Caco-2 (cell line): Measurements from ENCODE around the gene GINS1. TPM values are rescaled to one million over a fixed set of nuclear protein-coding genes. Genes with fewer than 3 reads are reported as not detected.

Experiments
- BruUV-seq: library from RNA; stranded (reverse); fragments of 400-500 nt; replicated peaks from 2 replicates; lab custom pipeline; 2021; lab: Mats Ljungman, UMichigan
- CTCF ChIA-PET: fragments of 300-600 bp; sonication (Branson Sonifier 250); formaldehyde crosslinking; loops from one replicate; lab custom pipeline; 2022; ENCODE audit warnings: antibody characterized with exemption; lab: Charles Lee
- POLR2A ChIA-PET: fragments of 300-600 bp; sonication (Branson Sonifier 250); formaldehyde crosslinking; loops from one replicate; lab custom pipeline; 2022; ENCODE audit warnings: antibody characterized with exemption; lab: Charles Lee
- DNase-seq, 2 experiments: peaks; one replicate each; pipeline versions ENCODE4 v3.0.0 to v3.0.0-alpha.2; 2020 to 2022
- H3K27me3 ChIP-seq: replicated peaks from 2 replicates; pipeline ENCODE4 v1.6.0; 2011; ENCODE audit warnings: low read length; ENCODE audit not compliant: control insufficient read depth, insufficient read depth
- H3K36me3 ChIP-seq: 2 replicates; pipeline ENCODE4 v1.5.1; 2011; ENCODE audit warnings: low read length; ENCODE audit not compliant: control insufficient read depth, insufficient read depth
- H3K4me1 ChIP-seq: fragments of 250-450 bp; sonication (Bioruptor Pico); 2 replicates; pipeline ENCODE4 v1.5.1; 2020; ENCODE audit warnings: mild to moderate bottlenecking
- H3K4me3 ChIP-seq: 2 replicates; pipeline ENCODE4 v1.5.1; 2011; ENCODE audit warnings: low read depth, mild to moderate bottlenecking, control low read depth, low read length
- H3K9me3 ChIP-seq: fragments of 250-450 bp; sonication (Bioruptor Pico); 2 replicates; pipeline ENCODE4 v1.5.1; 2020; ENCODE audit warnings: mild to moderate bottlenecking, moderate library complexity
- H3K27ac Mint-ChIP-seq: one replicate; pipeline ENCODE4 v1.8.0; 2022; ENCODE audit warnings: mixed read lengths; ENCODE audit not compliant: unreplicated experiment
- H3K27me3 Mint-ChIP-seq: one replicate; pipeline ENCODE4 v1.8.0; 2022; ENCODE audit warnings: mixed read lengths; ENCODE audit not compliant: insufficient read depth, unreplicated experiment
- H3K36me3 Mint-ChIP-seq: one replicate; pipeline ENCODE4 v1.8.0; 2022; ENCODE audit warnings: mild to moderate bottlenecking, mixed read lengths; ENCODE audit not compliant: insufficient read depth, unreplicated experiment
- H3K4me1 Mint-ChIP-seq: one replicate; pipeline ENCODE4 v1.8.0; 2022; ENCODE audit warnings: low read depth, mixed read lengths; ENCODE audit not compliant: unreplicated experiment
- H3K4me3 Mint-ChIP-seq: one replicate; pipeline ENCODE4 v1.8.0; 2022; ENCODE audit warnings: mild to moderate bottlenecking, moderate library complexity, mixed read lengths; ENCODE audit not compliant: unreplicated experiment
- H3K9me3 Mint-ChIP-seq: one replicate; pipeline ENCODE4 v1.8.0; 2022; ENCODE audit warnings: mixed read lengths; ENCODE audit not compliant: unreplicated experiment
- intact Hi-C: fragments of 100-400 bp; cut with micrococcal nuclease; formaldehyde crosslinking; loops from one replicate; pipeline ENCODE4 v1.10.0; 2022; ENCODE audit not compliant: unreplicated experiment
- total RNA-seq: library from RNA; stranded (reverse); gene quantifications from 2 replicates; pipeline ENCODE4 v1.2.3, GENCODE V29; 2022
- TF ChIP-seq, protein P1 (sequence below), 2 experiments: fragments of 200-600 bp in 1 of 2; IDR thresholded peaks; 1 replicate in 1 of 2; 2 replicates in 1 of 2; pipeline versions ENCODE4 v1.5.1 to v1.8.0; 2011 to 2022; ENCODE audit warnings: antibody characterized with exemption in 1 of 2, control low read depth in 1 of 2, inconsistent platforms in 1 of 2, low read depth in 1 of 2, low read length in 1 of 2, mild to moderate bottlenecking in 1 of 2, moderate library complexity in 1 of 2; ENCODE audit not compliant: insufficient read depth in 1 of 2, severe bottlenecking in 1 of 2, unreplicated experiment in 1 of 2

Gene GINS1
- total RNA-seq, 1 experiment from 2014 or later = 50.9 TPM

DNA sequence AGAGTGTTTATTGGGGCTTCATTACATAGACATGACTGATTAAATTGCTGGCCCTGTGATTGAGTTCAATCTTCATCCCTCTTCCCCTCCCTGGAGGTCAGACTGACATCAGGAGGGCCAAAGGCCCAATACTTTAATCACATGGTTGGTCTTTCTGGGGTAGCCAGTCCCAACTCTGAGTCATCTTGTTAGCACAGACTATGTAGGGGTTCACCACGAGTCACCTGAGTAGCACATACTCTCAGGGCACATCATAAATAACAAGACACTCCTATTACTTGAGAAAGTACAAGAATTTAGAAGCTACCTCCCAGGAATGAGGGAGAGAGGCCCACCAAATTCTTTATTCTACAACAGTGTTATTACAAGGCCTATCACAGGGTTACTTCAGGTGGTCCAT is 11.3 kb downstream of the GINS1 start:
- TF ChIP-seq, protein P1, sequence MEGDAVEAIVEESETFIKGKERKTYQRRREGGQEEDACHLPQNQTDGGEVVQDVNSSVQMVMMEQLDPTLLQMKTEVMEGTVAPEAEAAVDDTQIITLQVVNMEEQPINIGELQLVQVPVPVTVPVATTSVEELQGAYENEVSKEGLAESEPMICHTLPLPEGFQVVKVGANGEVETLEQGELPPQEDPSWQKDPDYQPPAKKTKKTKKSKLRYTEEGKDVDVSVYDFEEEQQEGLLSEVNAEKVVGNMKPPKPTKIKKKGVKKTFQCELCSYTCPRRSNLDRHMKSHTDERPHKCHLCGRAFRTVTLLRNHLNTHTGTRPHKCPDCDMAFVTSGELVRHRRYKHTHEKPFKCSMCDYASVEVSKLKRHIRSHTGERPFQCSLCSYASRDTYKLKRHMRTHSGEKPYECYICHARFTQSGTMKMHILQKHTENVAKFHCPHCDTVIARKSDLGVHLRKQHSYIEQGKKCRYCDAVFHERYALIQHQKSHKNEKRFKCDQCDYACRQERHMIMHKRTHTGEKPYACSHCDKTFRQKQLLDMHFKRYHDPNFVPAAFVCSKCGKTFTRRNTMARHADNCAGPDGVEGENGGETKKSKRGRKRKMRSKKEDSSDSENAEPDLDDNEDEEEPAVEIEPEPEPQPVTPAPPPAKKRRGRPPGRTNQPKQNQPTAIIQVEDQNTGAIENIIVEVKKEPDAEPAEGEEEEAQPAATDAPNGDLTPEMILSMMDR (IDR thresholded peaks at IDR 0.05; ENCODE audit: insufficient read depth in 1 of 2, low read depth in 1 of 2, low read length in 1 of 2, severe bottlenecking in 1 of 2, unreplicated experiment in 1 of 2) = no peak
- Mint-ChIP-seq H3K9me3 (no peaks in the 10 kb centered on the region), H3K27me3 (no peaks in the 10 kb centered on the region), H3K36me3 (peaks cover 62% of the 10 kb centered on the region), H3K27ac (no peak overlapping the region), H3K4me3 (no peak overlapping the region), H3K4me1 (no peaks in the 10 kb centered on the region)
- H3K4me1 ChIP-seq = peaks cover 7% of the 10 kb centered on the region; the same call in 1 of the 2 replicates
- peaks cover 3% of the 10 kb centered on the region; the same call in 1 of the 2 replicates for H3K36me3 ChIP-seq
- no peak overlapping the region for H3K4me3 ChIP-seq
- ChIA-PET POLR2A (no interaction called here), CTCF (interaction anchor here (1.2 kb wide), 1 partner anchor 28 kb away, joined by 6 read pairs; the partner anchor contains the start of gene ABHD12)
- intact Hi-C loops = no loop called here
- no peaks in the 10 kb centered on the region for H3K9me3 ChIP-seq
- no peaks in the 10 kb centered on the region for H3K27me3 ChIP-seq
- DNase-seq = no peak
- BruUV-seq = no TSS peak

DNA sequence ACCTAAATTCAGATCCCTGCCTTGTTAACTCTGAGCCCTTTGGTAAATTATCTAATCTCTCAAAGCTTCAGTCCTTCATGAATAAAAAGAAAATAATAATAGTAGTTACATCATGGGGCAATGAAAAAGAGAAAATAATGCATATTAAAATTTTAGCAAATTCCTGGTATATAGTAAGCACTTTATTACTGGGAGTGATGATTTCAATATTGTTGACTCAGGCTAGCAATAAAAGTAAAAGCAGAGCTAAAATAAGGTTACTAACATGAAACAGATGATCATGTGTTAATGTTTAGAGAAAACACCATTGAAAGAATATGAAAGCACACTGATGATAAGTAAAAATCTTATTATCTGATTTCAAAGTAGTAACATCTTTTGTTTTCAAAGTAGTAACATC is 13.6 kb downstream of the GINS1 start:
- Mint-ChIP-seq H3K36me3 (peaks cover 63% of the 10 kb centered on the region), H3K27me3 (no peaks in the 10 kb centered on the region), H3K9me3 (no peaks in the 10 kb centered on the region), H3K4me3 (no peak overlapping the region), H3K4me1 (no peaks in the 10 kb centered on the region), H3K27ac (no peak overlapping the region)
- no peak overlapping the region for H3K4me3 ChIP-seq
- POLR2A ChIA-PET = interaction anchor here (1.0 kb wide), 1 partner anchor 14 kb away, joined by 3 read pairs; the partner anchor contains the start of gene GINS1
- H3K27me3 ChIP-seq = no peaks in the 10 kb centered on the region
- CTCF ChIA-PET = no interaction called here
- BruUV-seq = no TSS peak
- H3K9me3 ChIP-seq = no peaks in the 10 kb centered on the region
- peaks cover 7% of the 10 kb centered on the region; the same call in 1 of the 2 replicates for H3K4me1 ChIP-seq
- peaks cover 3% of the 10 kb centered on the region; the same call in 1 of the 2 replicates for H3K36me3 ChIP-seq
- intact Hi-C loops = no loop called here
- DNase-seq = no peak
- TF ChIP-seq, protein P1 (IDR thresholded peaks at IDR 0.05; ENCODE audit: insufficient read depth in 1 of 2, low read depth in 1 of 2, low read length in 1 of 2, severe bottlenecking in 1 of 2, unreplicated experiment in 1 of 2) = no peak

DNA sequence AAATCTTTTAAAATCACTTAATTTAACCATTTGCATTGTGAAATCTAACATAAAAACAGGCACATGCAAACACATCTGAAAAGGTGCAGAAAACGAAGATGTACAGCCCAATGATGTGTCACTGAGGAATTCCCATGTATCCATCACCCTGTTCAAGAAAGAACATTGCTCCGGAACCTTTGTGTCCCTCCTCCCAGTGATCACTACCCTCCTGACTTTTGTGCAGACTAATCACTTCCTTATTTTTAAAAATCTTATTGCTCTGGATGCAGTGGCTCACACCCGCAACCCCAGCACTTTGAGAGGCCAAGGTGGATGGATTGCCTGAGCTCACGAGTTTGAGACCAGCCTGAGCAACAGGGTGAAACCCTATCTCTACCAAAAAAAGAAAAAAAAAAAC is 14.6 kb downstream of the GINS1 start:
- intact Hi-C loops = no loop called here
- Histone ChIP-seq H3K4me3 (no peak overlapping the region), H3K27me3 (no peaks in the 10 kb centered on the region), H3K36me3 (peaks cover 3% of the 10 kb centered on the region; the same call in 1 of the 2 replicates), H3K4me1 (no peaks in the 10 kb centered on the region), H3K9me3 (no peaks in the 10 kb centered on the region)
- no peak overlapping the region for H3K4me3 Mint-ChIP-seq
- no peak for DNase-seq
- POLR2A ChIA-PET = no interaction called here
- H3K4me1 Mint-ChIP-seq = no peaks in the 10 kb centered on the region
- no TSS peak for BruUV-seq
- H3K27me3 Mint-ChIP-seq = no peaks in the 10 kb centered on the region
- no peak overlapping the region for H3K27ac Mint-ChIP-seq
- CTCF ChIA-PET = no interaction called here
- H3K9me3 Mint-ChIP-seq = no peaks in the 10 kb centered on the region
- TF ChIP-seq, protein P1 (IDR thresholded peaks at IDR 0.05; ENCODE audit: insufficient read depth in 1 of 2, low read depth in 1 of 2, low read length in 1 of 2, severe bottlenecking in 1 of 2, unreplicated experiment in 1 of 2) = no peak
- peaks cover 65% of the 10 kb centered on the region for H3K36me3 Mint-ChIP-seq
